GM19455 (cell line): ENCODE measurements around the gene TMEM39B.
A peak's percentile ranks its signal among the peaks of the same experiment; 100 is the strongest.
"Not testable (repeated sequence)": the region's sequence is repeated elsewhere in the genome, so short reads cannot be mapped to it uniquely, and the experiment has no call there.

Source experiments
- ATAC-seq: cut with Tn5 transposase; IDR thresholded peaks from one replicate; pipeline ENCODE4 v1.9.1; 2021; ENCODE audit not compliant: unreplicated experiment

The TMEM39B gene

DNA sequence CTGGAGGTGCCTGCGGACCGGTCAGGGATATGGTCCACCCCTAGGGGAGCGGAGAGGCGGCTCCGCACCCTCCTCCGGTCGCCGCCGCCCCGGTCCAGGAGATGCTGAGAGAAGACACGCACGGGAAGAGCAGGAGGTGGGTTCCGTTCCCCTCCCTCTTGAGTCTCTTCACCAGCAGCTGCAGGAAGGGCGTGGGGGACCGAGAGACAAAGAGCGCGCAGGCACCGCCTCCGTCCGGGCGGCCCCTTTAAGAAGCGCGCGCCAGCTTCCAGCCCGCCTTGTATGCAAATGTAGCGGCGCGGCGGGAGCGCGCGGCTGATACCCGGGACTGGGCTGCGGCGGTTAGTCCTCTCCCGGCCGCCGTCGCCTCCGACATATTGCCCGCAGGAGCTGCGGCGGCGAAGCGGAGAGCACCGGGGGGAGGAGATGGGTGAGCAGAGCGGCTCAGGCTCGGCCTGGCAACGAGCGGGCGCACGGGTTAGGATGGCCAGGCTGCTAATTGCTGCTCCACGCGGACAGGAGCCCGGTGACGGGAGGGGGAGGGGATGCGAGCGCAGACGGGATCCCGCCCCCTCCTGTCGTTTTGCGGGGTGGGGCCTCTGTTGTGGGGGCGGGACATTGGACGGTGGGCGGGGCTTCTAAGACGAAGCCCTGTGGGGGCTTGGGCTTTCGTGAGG is at the start of gene TMEM39B:
TMEM39B (plus strand) TSS at position 318 of the 677 bp plus-strand sequence; CDS start at position 427, 109 bp downstream.
- ATAC-seq = peak; percentile 83

DNA sequence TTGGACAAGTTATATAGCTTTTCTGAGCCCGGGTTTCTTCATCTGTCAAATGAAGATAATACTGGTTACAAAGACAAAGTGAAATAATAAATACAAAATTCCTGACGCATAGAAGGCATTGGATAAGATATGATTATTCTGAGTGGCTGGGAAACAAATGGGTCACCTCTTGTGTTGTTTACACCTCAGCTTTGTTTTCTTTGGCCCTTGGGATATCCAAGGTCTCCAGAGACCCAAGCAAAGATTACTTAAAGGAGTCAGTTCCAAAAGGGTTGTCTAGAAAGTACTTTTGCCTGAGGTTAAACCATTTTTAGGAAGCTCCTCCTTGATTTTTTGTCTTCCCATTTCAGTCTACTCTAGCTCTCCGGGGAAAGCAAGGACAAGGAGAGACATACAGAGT is 49.4 kb upstream of the TMEM39B start:
- ATAC-seq = no peak

DNA sequence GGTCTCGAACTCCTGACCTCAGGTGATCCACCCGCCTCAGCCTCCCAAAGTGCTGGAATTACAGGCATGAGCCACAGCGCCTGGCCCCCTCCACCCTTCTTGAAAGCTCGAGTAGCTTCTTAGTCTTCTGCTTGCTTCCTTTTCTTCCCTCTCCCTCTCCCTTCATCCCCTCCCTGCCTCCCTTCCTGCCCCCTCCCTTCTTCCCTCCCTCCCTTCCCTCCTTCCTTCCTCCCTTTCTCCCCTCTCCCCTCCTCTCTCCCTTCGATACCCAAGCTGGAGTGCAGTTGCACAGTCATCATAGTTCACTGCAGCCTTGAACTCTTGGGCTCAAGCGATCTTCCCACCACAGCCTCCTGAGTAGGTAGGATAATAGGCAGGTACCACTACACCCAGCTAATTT is 47.2 kb upstream of the TMEM39B start:
- ATAC-seq = no peak

DNA sequence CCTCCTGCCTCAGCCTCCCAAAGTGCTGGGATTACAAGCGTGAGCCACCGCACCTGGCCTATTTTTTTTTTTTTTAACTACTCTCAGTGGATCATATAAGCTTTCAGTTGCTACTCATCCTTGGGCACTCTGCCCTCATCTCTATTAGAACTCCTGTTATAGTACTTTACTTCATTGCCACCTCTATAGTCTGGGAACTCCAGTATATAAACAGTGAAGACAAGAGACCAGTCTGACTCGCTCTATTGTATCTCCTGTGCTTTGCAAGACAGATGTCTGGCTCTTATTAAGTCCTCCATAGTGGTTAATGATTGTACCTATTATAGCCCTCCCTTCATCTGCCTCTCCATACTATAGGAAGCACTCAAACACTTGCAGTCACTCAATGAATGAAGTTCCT is 44.0 kb upstream of the TMEM39B start:
- ATAC-seq = no peak

DNA sequence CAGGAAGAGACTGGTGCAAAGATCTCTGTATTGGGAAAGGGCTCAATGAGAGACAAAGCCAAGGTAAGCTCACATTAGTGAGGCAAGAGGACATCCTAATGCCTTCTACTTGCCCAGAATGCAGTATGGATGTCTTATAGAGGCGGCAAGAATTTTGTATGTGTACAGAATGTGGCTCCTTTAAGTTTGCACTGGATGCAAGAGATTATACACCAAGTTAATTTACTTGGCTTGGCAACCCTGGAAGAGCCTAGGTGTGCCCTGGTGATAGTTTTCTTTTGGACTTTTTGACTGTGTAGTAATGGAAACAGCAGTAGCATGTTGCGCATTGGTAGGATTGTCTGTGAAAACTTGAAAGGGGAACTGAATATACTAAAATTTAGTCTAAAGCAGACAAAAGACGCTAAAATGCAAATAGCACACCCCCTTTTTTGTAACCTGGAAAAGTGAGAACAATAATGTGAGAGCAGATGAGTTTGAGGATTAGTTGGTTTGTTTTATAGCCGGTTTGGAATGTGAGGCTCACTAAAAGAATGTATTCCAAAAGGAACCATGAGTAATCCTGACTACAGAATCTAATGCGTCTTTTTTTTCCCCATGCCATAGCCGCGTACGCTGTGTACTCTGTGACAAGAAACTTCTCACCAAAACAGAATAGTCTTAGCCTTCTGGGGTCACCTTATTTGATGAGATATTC is 41.0 kb upstream of the TMEM39B start:
- ATAC-seq = no peak

DNA sequence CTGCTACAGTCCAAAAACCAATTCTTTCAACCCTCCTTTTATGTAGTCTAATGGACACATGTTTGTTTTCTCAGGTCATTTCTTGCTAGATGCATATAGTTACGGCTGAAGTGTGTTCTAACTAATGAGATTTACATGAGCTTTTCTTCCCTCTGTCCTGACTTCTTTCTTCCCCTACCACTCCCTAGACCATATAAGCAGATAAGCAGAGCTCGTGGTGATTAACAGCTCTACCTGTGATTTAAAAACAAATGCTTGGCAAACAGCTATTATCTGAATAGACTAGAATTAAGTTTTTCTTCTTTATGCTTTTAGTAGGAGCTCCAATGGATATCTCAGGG is 40.5 kb upstream of the TMEM39B start:
- ATAC-seq = no peak

DNA sequence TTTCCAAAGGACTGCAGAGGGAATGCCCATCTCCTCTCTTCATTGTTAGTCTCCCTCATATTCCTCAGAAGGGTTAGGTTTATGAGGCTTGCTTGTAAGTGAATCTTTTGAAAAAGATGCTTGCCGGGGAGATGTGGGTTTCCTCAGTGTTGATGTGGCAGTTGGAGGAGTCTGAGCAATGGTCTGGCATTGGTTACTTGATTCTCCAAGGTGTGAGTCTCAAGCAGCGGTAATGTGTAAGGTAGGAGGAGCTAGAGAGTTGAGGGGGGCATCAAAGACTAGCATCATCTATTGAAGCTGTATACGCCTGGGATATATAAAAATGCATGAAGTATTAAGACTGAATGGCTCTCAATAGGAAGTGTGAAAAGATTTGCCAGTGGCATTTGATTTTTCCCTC is 37.6 kb upstream of the TMEM39B start:
- no peak for ATAC-seq

DNA sequence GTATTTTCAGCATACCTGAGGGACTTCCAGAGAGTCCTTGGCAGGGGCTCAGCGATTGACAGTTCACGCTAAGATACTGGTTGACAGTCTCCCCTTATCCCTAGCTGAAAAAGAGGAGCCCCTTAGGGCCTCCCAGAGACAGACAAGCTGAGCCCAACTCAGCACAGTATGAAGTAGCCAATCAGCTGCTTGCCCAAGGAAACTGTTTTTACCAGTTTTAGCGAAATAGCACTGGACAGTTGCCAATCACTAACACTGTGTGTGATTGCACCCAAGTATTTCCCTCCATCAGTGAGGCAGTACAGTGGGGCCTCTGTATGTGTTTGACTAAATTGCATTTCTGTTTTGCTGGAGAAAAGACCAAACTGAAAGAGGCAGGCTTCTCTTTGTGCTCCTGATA is 32.0 kb upstream of the TMEM39B start:
- ATAC-seq = no peak

DNA sequence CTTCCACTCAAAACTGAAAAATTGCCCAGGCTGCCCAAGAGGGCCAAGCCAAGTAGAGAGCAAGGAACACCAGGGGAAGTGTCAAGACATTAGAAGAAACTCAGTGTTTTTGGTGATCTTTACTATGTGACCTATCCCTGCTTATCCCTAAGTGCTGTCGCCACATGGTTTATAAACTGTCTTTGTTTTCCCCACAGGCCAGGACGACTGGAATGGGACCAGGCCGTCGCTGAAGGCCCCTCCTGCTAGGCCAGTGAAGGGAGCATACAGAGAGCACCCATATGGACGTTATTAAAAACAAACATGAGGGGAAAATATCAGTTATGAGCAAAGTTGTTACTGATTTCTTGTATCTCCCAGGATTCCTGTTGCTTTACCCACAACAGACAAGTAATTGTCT is 30.4 kb upstream of the TMEM39B start:
- ATAC-seq = no peak

DNA sequence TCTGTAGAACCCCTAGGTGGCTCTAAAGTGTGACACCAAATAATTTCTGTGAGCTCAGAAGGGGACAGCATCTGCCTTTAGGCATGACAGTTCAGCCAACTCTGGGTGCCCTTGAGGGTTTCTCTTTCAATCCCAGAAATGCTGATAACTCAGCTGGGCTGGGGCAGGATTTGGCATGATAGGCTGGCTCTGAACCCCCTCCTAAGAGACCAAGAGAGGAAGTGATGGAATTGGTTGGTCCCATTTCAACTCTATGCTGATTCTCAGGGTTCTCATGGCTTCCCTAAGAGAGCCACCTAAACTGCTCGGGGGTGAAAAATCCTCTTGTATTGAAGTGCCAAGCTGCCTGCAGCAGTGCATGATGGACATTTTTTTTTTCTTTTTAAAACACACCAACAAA is 28.5 kb upstream of the TMEM39B start:
- ATAC-seq = no peak

DNA sequence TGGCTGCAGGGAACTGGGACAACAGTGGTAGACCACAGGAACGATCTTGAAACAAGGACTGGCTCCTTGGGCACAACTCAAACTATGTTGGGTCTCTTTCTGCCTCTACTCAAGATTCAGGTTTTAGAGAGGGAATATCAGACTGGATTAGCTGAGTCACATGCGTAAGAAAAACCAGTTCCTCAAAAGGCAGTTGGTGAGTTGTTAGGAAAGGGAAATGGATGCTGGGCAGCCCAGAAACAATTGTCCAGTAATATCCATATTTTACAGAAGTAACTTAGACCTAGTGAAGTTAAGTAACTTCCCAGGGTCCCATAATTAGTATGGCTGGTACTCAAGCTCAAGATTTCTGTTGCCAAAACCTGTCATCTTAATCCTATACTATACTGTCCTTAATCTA is 27.0 kb upstream of the TMEM39B start:
- no peak for ATAC-seq

DNA sequence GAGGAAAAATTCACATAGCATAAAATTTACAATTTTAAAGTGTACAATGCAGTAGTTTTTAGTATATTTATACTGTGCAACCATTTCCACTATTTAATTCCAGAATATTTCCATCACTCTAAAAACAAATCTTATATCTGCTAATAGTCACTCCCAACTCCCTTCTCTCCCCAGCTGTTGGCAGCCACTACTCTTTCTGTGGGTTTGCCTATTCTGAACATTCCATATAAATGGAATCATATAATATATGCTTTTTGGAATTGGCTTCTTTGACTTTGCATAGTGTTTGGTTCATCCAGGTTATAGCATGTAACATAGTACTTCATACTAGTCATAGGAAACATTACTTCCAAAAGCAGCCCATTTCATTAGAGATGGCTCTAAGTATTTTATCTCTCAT is 25.0 kb upstream of the TMEM39B start:
- no peak for ATAC-seq

DNA sequence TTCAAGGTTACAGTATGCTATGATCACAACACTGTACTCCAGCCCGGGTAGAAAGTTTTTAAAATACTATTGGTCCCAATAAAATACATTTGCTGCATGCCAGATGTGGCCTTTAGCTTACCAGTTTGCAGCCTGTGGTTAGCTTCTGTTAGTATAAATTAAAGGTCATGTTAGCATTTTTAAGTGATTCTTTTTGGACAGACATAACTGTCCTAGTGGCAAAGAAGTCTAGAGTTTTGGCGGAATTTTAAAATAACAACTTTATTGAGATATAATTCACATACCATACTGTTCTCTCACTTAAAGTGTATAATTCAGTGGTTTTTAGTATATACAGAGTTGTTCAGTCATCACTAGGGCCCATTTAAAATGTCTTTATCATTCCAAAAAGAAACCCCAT is 24.3 kb upstream of the TMEM39B start:
- ATAC-seq = no peak

DNA sequence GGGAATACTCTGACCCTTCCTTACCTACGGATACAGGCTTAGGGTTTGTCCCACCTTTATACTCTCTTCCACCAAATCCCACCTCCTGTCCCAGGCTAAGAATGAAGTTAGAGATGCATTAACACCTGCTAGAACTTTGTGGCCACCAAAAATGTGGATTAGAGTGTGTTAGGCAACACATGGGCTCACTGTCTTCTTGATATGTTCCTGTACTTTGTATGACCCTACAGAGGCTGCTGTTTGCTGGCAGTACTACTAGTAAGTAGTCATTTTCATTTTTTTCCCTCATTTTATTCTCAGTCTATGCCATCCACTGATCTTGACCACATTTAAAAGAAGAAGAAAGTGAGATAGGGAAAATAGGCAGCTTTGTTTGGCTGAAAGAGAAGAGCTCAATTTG is 21.0 kb upstream of the TMEM39B start:
- no peak for ATAC-seq

DNA sequence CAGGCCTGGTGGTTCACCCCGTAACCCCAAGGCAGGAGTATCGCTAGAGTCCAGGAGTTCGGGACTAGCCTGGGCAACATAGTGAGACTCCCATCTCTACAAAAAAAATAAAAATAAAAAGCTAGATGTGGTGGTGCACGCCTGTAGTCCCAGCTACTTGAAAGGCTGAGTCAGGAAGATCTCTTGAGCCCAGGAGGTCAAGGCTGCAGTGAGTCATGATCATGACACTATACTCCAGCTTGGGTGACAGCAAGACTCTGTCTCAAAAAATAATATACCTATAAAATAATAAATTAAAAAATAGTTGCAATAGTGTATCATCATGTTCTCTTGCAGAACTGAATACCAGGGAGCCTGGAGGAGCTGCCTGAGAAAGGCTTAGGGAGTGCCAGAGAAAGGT is 19.9 kb upstream of the TMEM39B start:
- no peak for ATAC-seq

DNA sequence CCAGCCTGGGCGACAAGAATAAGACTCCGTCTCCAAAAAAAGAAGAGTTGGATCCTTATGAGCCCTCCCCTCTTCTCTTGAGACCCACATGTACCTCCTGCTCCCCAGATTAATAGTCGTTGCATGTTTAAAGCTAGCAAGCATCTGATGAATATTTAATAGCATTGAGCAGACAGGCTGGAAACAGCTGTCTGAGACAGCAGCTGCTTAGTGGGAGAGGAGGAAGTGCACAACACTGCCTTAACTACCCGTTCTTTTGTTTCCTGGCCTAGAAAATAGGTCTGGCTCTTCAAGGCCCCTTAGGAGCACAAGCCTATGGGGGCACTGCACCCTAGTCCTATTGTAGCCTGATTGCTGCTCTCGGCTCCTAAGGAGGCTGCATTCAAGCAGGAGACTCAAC is 17.3 kb upstream of the TMEM39B start:
- ATAC-seq = no peak

DNA sequence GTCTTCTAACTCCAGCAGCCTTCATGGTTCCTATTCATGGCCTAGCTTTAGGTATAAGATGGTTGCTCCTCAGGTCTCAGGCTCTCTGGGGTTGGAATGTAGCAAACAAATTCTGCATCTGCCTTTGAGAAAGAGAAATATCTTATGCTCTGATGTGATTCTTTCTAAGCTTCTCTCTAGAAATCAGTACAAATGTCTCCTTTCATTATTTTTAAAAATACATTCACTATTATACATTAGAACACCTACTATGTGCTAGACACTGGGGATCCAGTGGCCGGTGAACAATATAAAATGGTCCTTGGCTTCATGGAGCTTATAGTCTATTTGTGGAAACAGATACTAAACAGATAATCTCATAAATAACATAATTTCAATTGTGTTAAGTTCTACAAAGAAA is 16.1 kb upstream of the TMEM39B start:
- ATAC-seq = no peak

DNA sequence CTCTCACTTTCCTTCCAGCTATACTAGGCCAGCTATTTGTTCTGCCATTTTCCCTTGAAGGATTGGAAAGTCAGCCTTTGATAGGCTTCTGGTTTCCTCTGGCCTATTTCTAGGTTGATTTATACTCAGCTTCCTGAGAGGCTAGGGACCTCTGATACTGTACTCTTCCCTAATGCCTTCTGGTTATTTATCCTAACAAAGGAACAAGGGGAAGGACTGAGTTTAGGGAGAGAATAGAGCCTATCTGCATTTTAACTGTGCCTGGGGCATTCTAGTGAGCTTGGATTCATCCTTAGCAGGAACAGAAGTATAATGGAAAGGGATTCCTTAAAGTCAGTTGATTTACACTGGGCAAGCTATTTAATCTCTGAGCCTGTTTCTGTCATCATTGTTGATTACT is 11.8 kb upstream of the TMEM39B start:
- no peak for ATAC-seq

DNA sequence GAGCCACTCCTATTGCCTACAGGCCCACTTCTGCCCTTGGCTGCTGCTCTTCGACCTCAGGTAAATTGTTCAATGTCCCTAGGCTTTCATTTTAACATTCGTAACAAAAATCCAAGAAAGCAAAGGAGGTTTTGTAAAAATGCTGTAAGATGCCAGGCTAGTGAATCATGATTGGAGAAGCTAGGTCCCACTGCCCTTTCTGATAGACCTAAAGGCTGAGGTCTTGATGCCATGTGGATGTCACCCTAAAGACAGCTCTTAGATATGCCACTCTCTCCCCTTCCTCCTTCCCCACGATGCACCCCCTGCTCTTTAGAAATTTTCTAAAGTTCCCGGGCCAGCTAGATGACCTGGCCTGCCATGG is 9.9 kb upstream of the TMEM39B start:
- no peak for ATAC-seq

DNA sequence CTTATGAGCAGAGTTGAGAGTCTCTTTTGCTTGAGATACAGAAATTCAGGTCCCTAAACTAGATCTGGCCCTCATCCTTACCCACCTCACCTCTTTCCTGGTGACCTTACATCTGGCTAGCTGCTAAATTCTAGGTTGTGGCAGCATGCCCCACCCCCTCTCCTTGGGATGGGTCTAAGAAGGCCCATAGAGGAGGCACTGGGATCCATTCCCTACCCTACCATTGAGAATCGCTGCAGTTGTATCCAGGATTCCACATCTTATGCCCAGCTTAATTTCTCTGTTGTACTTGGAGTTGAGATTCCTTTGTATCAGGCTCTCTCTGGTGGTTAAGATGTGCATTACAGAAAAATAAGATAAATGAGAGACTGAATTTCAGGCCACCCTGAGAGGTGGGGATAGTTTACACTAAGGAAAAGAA is 9.5 kb upstream of the TMEM39B start:
- no peak for ATAC-seq

DNA sequence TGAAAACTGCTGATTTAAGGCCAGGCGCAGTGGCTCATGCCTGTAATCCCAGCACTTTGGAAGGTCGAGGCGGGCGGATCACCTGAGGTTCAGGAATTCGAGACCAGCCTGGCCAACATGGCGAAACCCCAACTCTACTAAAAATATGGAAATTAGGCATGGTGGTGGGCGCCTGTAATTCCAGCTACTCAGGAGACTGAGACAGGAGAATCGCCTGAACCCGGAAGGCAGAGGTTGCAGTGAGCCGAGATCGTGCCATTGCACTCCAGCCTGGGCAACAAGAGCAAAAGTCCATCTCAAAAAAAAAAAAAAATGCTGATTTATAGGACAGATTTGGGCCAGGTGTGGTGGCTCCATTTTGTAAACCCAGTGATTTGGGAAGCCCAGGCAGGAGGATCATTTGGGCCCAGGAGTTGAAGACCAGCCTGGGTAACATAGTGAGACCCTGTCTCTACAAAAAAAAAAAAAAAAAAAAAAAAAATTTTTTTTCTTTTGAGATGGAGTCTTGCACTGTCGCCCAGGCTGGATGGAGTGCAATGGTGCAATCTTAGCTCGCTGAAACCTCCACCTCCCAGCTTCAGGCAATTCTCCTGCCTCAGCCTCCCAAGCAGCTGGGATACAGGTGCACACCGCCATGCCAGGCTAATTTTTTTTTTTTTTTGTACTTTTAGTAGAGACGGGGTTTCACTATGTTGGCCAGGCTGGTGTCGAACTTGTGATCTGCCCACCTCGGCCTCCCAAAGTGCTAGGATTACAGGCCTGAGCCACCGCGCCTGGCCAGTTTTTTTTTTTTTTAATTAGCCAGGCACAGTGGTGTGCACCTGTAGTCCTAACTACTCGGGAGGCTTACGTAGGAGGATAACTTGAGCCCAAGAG is 6.9 kb upstream of the TMEM39B start:
- not testable (repeated sequence) for ATAC-seq

DNA sequence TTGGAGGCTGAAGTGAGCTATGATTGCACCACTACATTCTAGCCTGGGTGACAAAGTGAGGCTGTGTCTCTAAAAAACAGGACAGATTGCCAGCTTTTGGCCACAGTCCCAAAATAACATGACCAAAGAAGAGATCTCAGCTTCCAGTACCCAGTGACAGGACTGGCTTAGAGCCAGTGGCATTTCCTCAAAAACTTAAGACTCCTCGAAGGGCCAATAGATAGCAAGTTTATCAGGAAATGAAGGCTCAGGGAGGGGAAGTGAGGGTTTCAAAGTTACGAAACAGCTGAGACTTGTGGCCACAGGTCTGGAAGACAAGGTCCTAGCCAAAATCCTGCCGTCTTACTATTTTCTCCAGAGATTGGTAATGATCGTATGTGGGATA is 6.3 kb upstream of the TMEM39B start:
- ATAC-seq = no peak
